IMR-90 (cell line): ENCODE data around the gene RTEL1. TPM values are rescaled to one million over a fixed set of nuclear protein-coding genes. Genes with fewer than 3 reads are reported as not detected.

Experiments
- ATAC-seq: fragments of 200-7000 bp; cut with Tn5 transposase; 2 replicates; pipeline ENCODE4 v1.9.1; 2020; ENCODE audit warnings: low read depth, mild to moderate bottlenecking, moderate library complexity
- BruUV-seq: library from RNA; stranded (reverse); fragments of 400-500 nt; replicated peaks from 2 replicates; lab custom pipeline; 2021; lab: Mats Ljungman, UMichigan
- CTCF ChIA-PET: fragments of 300-600 bp; formaldehyde crosslinking; extraction: SDS; loops from one replicate; lab custom pipeline; 2021; ENCODE audit warnings: antibody characterized with exemption; lab: Yijun Ruan, JAX
- POLR2A ChIA-PET: fragments of 300-600 bp; sonication (Branson Sonifier 250); formaldehyde crosslinking; loops from one replicate; lab custom pipeline; 2022; ENCODE audit warnings: antibody characterized with exemption; ENCODE audit not compliant: unreplicated experiment; lab: Charles Lee
- DNase-seq: peaks from one replicate; pipeline ENCODE4 v3.0.0; 2013
- H2AFZ ChIP-seq: replicated peaks from 2 replicates; pipeline ENCODE3; 2013; ENCODE audit warnings: low read length, mild to moderate bottlenecking; ENCODE audit not compliant: poor library complexity
- H2AK5ac ChIP-seq: 2 replicates; pipeline ENCODE4 v1.6.1; 2013; ENCODE audit warnings: low read depth, low read length, inconsistent platforms
- H2AK9ac ChIP-seq: replicated peaks from 2 replicates; pipeline ENCODE3; 2013; ENCODE audit warnings: mild to moderate bottlenecking, low read depth, low read length, moderate library complexity; ENCODE audit not compliant: poor library complexity
- H2BK120ac ChIP-seq: 2 replicates; pipeline ENCODE4 v1.6.1; 2013; ENCODE audit warnings: low read depth, low read length, inconsistent platforms
- H2BK15ac ChIP-seq: 3 replicates; pipeline ENCODE4 v1.6.1; 2013; ENCODE audit warnings: low read depth, low read length, inconsistent platforms
- H2BK20ac ChIP-seq: 2 replicates; pipeline ENCODE4 v1.6.1; 2013; ENCODE audit warnings: low read depth, mild to moderate bottlenecking, inconsistent platforms, low read length, moderate library complexity
- H2BK5ac ChIP-seq: 2 replicates; pipeline ENCODE4 v1.6.1; 2013; ENCODE audit warnings: mild to moderate bottlenecking, low read depth, low read length, inconsistent platforms; ENCODE audit not compliant: poor library complexity, severe bottlenecking
- H3K14ac ChIP-seq: replicated peaks from 2 replicates; pipeline ENCODE4 v1.6.1; 2013; ENCODE audit warnings: low read depth, low read length, inconsistent platforms
- H3K18ac ChIP-seq: 2 replicates; pipeline ENCODE4 v1.6.1; 2013; ENCODE audit warnings: low read depth, low read length, control low read depth
- H3K23ac ChIP-seq: 2 replicates; pipeline ENCODE4 v1.6.1; 2013; ENCODE audit warnings: low read depth, low read length, inconsistent platforms
- H3K27ac ChIP-seq: 2 replicates; pipeline ENCODE4 v1.5.1; 2013; ENCODE audit warnings: mild to moderate bottlenecking, control low read depth, low read length; ENCODE audit not compliant: insufficient read depth
- H3K27me3 ChIP-seq: 2 replicates; pipeline ENCODE4 v1.6.1; 2013; ENCODE audit warnings: low read length; ENCODE audit not compliant: control insufficient read depth, insufficient read depth
- H3K36me3 ChIP-seq: 2 replicates; pipeline ENCODE4 v1.6.1; 2013; ENCODE audit warnings: low read length, mixed read lengths; ENCODE audit not compliant: control insufficient read depth, insufficient read depth
- H3K4ac ChIP-seq: 2 replicates; pipeline ENCODE4 v1.6.1; 2013; ENCODE audit warnings: low read depth, low read length, inconsistent platforms
- H3K4me1 ChIP-seq: 2 replicates; pipeline ENCODE4 v1.6.1; 2013; ENCODE audit warnings: low read length, mixed read lengths; ENCODE audit not compliant: control insufficient read depth, insufficient read depth
- H3K4me2 ChIP-seq: 2 replicates; pipeline ENCODE4 v1.6.1; 2013; ENCODE audit warnings: low read depth, mild to moderate bottlenecking, control low read depth, low read length, moderate library complexity
- H3K4me3 ChIP-seq: 2 replicates; pipeline ENCODE4 v1.5.1; 2013; ENCODE audit warnings: low read depth, mild to moderate bottlenecking, control low read depth, low read length, moderate library complexity; ENCODE audit not compliant: insufficient read depth
- H3K56ac ChIP-seq: 2 replicates; pipeline ENCODE4 v1.6.1; 2013; ENCODE audit warnings: low read length, inconsistent platforms; ENCODE audit not compliant: insufficient read depth; ENCODE audit errors: extremely low read depth
- H3K79me1 ChIP-seq, 2 experiments: 2 replicates each; pipeline ENCODE4 v1.6.1; 2013; ENCODE audit warnings: low read length in 2 of 2, inconsistent platforms in 1 of 2, low read depth in 1 of 2
- H3K9ac ChIP-seq: 2 replicates; pipeline ENCODE4 v1.6.1; 2013; ENCODE audit warnings: low read depth, low read length, control low read depth
- H3K9me1 ChIP-seq: 2 replicates; pipeline ENCODE4 v1.6.1; 2013; ENCODE audit warnings: low read length, inconsistent platforms; ENCODE audit not compliant: insufficient read depth
- H3K9me3 ChIP-seq: 2 replicates; pipeline ENCODE4 v1.6.1; 2013; ENCODE audit warnings: low read length; ENCODE audit not compliant: control insufficient read depth, insufficient read depth
- H4K20me1 ChIP-seq: 2 replicates; pipeline ENCODE4 v1.6.1; 2013; ENCODE audit warnings: low read length, inconsistent platforms; ENCODE audit not compliant: insufficient read depth
- H4K5ac ChIP-seq: 2 replicates; pipeline ENCODE4 v1.6.1; 2013; ENCODE audit warnings: mild to moderate bottlenecking, low read depth, low read length, control low read depth
- H4K8ac ChIP-seq, 2 experiments: 2 replicates each; pipeline ENCODE4 v1.6.1; 2013; ENCODE audit warnings: low read depth in 2 of 2, low read length in 2 of 2, control low read depth in 1 of 2, inconsistent platforms in 1 of 2
- H4K91ac ChIP-seq: 2 replicates; pipeline ENCODE4 v1.6.1; 2013; ENCODE audit warnings: low read depth, low read length, inconsistent platforms; ENCODE audit not compliant: insufficient read depth
- CEBPB ChIP-seq: IDR thresholded peaks from 2 replicates; pipeline ENCODE4 v1.6.1; 2012; ENCODE audit warnings: low read depth, low read length, improper control_type of control experiment
- CHD1 ChIP-seq: IDR thresholded peaks from 2 replicates; pipeline ENCODE4 v1.6.1; 2012; ENCODE audit warnings: low read depth, low read length, improper control_type of control experiment
- FOS ChIP-seq: fragments of 150-350 bp; IDR thresholded peaks from 2 replicates; pipeline ENCODE4 v1.6.1; 2016; ENCODE audit warnings: low read depth, low read length
- MAFK ChIP-seq: IDR thresholded peaks from 2 replicates; pipeline ENCODE4 v1.6.1; 2012; ENCODE audit warnings: low read depth, low read length, improper control_type of control experiment
- MAZ ChIP-seq: IDR thresholded peaks from 2 replicates; pipeline ENCODE4 v1.6.1; 2012; ENCODE audit warnings: low read depth, mild to moderate bottlenecking, low read length, improper control_type of control experiment, moderate library complexity, borderline replicate concordance
- POLR2A ChIP-seq: IDR thresholded peaks from 2 replicates; pipeline ENCODE4 v1.6.1; 2012; ENCODE audit warnings: mild to moderate bottlenecking, low read depth, low read length
- RAD21 ChIP-seq: IDR thresholded peaks from 2 replicates; pipeline ENCODE4 v1.6.1; 2012; ENCODE audit warnings: low read length, improper control_type of control experiment
- RCOR1 ChIP-seq: IDR thresholded peaks from 2 replicates; pipeline ENCODE4 v1.6.1; 2012; ENCODE audit warnings: mild to moderate bottlenecking, low read length, improper control_type of control experiment; ENCODE audit not compliant: insufficient replicate concordance
- RFX5 ChIP-seq: IDR thresholded peaks from 2 replicates; pipeline ENCODE4 v1.8.0; 2012; ENCODE audit warnings: low read depth, mild to moderate bottlenecking, low read length, moderate library complexity
- SMC3 ChIP-seq: fragments of 150-350 bp; IDR thresholded peaks from 2 replicates; pipeline ENCODE4 v1.6.1; 2016; ENCODE audit warnings: low read depth, mild to moderate bottlenecking, antibody characterized with exemption, low read length, moderate library complexity
- WGBS, 2 experiments: methylation state at CpG; one replicate each; pipeline versions ENCODE4 v1.1.5 to v1.1.7; 2013; ENCODE audit warnings: missing lambda C conversion rate in 2 of 2; ENCODE audit not compliant: insufficient read length in 1 of 2; ENCODE audit errors: extremely low coverage in 2 of 2; 5-methylcytosine and 5-hydroxymethylcytosine counted together
- dilution Hi-C: fragments of 300-500 bp; cut with HindIII; formaldehyde crosslinking; loops from one replicate; pipeline ENCODE4 v1.14.3; 2018; ENCODE audit warnings: low sequenced_read_pairs; ENCODE audit not compliant: unreplicated experiment
- in situ Hi-C: fragments of 300-500 bp; cut with MboI; formaldehyde crosslinking; loops from 3 replicates; pipeline ENCODE4 v1.14.3; 2019; ENCODE audit warnings: low sequenced_read_pairs, inconsistent platforms, mixed read lengths
- intact Hi-C: fragments of 100-400 bp; cut with micrococcal nuclease; formaldehyde crosslinking; loops from 2 replicates; pipeline ENCODE4 v1.10.0; 2022
- polyA plus RNA-seq, 3 experiments: library from polyadenylated mRNA; depleted of rRNA; stranded (reverse); fragments of >200 nt; gene quantifications; 2 replicates each; pipeline ENCODE4 v1.2.3, GENCODE V29; 2012; ENCODE audit warnings: low replicate concordance in 1 of 3
- total RNA-seq: library from RNA; depleted of rRNA; stranded (reverse); fragments of >200 nt; gene quantifications from 2 replicates; pipeline ENCODE4 v1.2.3, GENCODE V29; 2012
- TF ChIP-seq, protein P1 (sequence below): conservative IDR thresholded peaks from 2 replicates; pipeline ENCODE4 v1.5.1; 2012; ENCODE audit warnings: mild to moderate bottlenecking, low read depth, low read length, improper control_type of control experiment
- TF ChIP-seq, protein P2 (sequence below): fragments of 150-350 bp; IDR thresholded peaks from 2 replicates; pipeline ENCODE4 v1.6.1; 2016; ENCODE audit warnings: low read depth, mild to moderate bottlenecking, low read length, moderate library complexity, borderline replicate concordance
- TF ChIP-seq, protein P3 (sequence below): fragments of 150-350 bp; IDR thresholded peaks from 2 replicates; pipeline ENCODE4 v1.6.1; 2017; ENCODE audit warnings: mild to moderate bottlenecking, antibody characterized with exemption, low read length, low read depth

RTEL1 gene
- total and polyA plus RNA-seq, 2 of the 4 experiments (the other 2 are of a cell fraction), result 14.7 to 18.8 TPM

- H3K18ac ChIP-seq, result no peak overlapping the region
- TF ChIP-seq, protein P1, sequence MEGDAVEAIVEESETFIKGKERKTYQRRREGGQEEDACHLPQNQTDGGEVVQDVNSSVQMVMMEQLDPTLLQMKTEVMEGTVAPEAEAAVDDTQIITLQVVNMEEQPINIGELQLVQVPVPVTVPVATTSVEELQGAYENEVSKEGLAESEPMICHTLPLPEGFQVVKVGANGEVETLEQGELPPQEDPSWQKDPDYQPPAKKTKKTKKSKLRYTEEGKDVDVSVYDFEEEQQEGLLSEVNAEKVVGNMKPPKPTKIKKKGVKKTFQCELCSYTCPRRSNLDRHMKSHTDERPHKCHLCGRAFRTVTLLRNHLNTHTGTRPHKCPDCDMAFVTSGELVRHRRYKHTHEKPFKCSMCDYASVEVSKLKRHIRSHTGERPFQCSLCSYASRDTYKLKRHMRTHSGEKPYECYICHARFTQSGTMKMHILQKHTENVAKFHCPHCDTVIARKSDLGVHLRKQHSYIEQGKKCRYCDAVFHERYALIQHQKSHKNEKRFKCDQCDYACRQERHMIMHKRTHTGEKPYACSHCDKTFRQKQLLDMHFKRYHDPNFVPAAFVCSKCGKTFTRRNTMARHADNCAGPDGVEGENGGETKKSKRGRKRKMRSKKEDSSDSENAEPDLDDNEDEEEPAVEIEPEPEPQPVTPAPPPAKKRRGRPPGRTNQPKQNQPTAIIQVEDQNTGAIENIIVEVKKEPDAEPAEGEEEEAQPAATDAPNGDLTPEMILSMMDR, result no peak
- TF ChIP-seq MAFK (no peak), RFX5 (no peak), MAZ (no peak), CEBPB (no peak), POLR2A (no peak), RAD21 (no peak), SMC3 (no peak), FOS (no peak), CHD1 (no peak), RCOR1 (no peak)
- TF ChIP-seq, protein P2, sequence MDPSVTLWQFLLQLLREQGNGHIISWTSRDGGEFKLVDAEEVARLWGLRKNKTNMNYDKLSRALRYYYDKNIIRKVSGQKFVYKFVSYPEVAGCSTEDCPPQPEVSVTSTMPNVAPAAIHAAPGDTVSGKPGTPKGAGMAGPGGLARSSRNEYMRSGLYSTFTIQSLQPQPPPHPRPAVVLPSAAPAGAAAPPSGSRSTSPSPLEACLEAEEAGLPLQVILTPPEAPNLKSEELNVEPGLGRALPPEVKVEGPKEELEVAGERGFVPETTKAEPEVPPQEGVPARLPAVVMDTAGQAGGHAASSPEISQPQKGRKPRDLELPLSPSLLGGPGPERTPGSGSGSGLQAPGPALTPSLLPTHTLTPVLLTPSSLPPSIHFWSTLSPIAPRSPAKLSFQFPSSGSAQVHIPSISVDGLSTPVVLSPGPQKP, result no peak
- TF ChIP-seq, protein P3, sequence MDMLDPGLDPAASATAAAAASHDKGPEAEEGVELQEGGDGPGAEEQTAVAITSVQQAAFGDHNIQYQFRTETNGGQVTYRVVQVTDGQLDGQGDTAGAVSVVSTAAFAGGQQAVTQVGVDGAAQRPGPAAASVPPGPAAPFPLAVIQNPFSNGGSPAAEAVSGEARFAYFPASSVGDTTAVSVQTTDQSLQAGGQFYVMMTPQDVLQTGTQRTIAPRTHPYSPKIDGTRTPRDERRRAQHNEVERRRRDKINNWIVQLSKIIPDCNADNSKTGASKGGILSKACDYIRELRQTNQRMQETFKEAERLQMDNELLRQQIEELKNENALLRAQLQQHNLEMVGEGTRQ, result no peak
- no peak for ATAC-seq
- ChIA-PET CTCF (no interaction called here), POLR2A (no interaction called here)
- H3K9ac ChIP-seq, result no peak overlapping the region
- peaks cover 14% of the 10 kb centered on the region for H4K20me1 ChIP-seq
- no peaks in the 10 kb centered on the region; the same call in 1 of the 2 replicates for H3K9me1 ChIP-seq
- no peak overlapping the region for H3K23ac ChIP-seq
- peaks cover 0 to 9% of the 10 kb centered on the region in 2 experiments; a peak in 2 of 4 replicates for H3K79me1 ChIP-seq
- BruUV-seq, result no TSS peak
- no peak overlapping the region for H3K4ac ChIP-seq
- peaks cover 4% of the 10 kb centered on the region; the same call in 1 of the 2 replicates for H3K4me1 ChIP-seq
- no peaks in the 10 kb centered on the region for H3K9me3 ChIP-seq
- no peak overlapping the region for H4K5ac ChIP-seq
- H3K27ac ChIP-seq, result no peak overlapping the region
- no peaks in the 10 kb centered on the region for H3K36me3 ChIP-seq
- in situ Hi-C loops, result no loop called here
- no peak for DNase-seq
- no peak overlapping the region for H3K4me2 ChIP-seq
- H3K4me3 ChIP-seq, result no peak overlapping the region
- peak overlapping the region; percentile 32 for H2AFZ ChIP-seq
- no peak overlapping the region for H4K91ac ChIP-seq
- intact Hi-C loops, result no loop called here
- no peak overlapping the region for H2BK5ac ChIP-seq
- no peak overlapping the region for H2AK9ac ChIP-seq
- dilution Hi-C loops, result no loop called here
- no peak overlapping the region for H2AK5ac ChIP-seq
- no peak overlapping the region for H2BK120ac ChIP-seq
- no peak overlapping the region for H4K8ac ChIP-seq
- no peak overlapping the region for H2BK15ac ChIP-seq
- H3K27me3 ChIP-seq, result no peaks in the 10 kb centered on the region
- WGBS, 2 experiments, result 70% methylated on average over 3 of the region's 11 CpGs; no CpG with 5 or more reads in 1 of the 2 experiments
- no peak overlapping the region for H2BK20ac ChIP-seq
- no peak overlapping the region for H3K56ac ChIP-seq
- no peak overlapping the region for H3K14ac ChIP-seq
Measured at GRCh38 chr20:63648895-63649589, 9.1 kb upstream of the RTEL1 start.
